Stomach smooth muscle (tissue), 2 donors: ENCODE data around the gene USP20.
"Not testable (repeated sequence)": the region's sequence is repeated elsewhere in the genome, so short reads cannot be mapped to it uniquely, and the experiment has no call there.

Experiments used
- H3K27ac ChIP-seq: one replicate; pipeline ENCODE4 v1.7.0; 2013; ENCODE audit warnings: mild to moderate bottlenecking, low read length, inconsistent platforms
- H3K27me3 ChIP-seq, 2 donors: one replicate each; pipeline ENCODE4 v1.7.0; 2013; ENCODE audit warnings: low read length in 2 of 2; ENCODE audit not compliant: insufficient read depth in 2 of 2, control insufficient read depth in 1 of 2
- H3K36me3 ChIP-seq, 2 donors: one replicate each; pipeline ENCODE4 v1.7.0; 2013; ENCODE audit warnings: low read length in 2 of 2; ENCODE audit not compliant: control insufficient read depth in 2 of 2, insufficient read depth in 2 of 2
- H3K4me1 ChIP-seq: one replicate; pipeline ENCODE4 v1.7.0; 2013; ENCODE audit warnings: low read length; ENCODE audit not compliant: control insufficient read depth, insufficient read depth
- H3K4me3 ChIP-seq, 2 donors: one replicate each; pipeline ENCODE4 v1.7.0; 2013; ENCODE audit warnings: low read length in 2 of 2
- H3K9ac ChIP-seq, 2 donors: one replicate each; pipeline ENCODE4 v1.7.0; 2013; ENCODE audit warnings: low read length in 2 of 2, mild to moderate bottlenecking in 1 of 2
- H3K9me3 ChIP-seq, 2 donors: one replicate each; pipeline ENCODE4 v1.7.0; 2013; ENCODE audit warnings: low read length in 2 of 2; ENCODE audit not compliant: control insufficient read depth in 2 of 2
- donor health status: healthy.
- donor health status: Pancreatic carcinoma.

USP20 gene

DNA sequence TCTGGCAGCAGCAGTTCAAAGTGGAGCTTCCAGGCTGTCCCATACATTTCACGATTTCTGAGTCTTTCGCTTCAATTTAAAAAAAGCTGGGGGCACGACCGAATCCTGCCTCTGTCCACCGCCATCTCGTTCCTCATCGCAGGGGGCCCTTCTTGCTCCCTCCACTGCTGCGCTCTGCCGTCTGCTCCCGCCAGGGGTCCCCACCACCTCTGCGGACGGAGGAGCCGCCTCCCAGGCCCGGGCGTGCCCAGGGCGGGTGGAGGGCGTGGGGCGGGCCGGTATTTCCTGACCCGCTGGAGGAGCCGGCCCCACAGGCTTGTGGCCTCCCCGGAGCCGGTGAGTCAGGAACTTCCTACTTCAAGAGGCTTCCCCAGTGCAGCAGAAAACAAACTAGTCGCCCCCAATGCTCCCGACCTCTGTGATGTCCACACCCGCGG lies 50.4 kb downstream of the USP20 start:
- peak overlapping the region; percentile 62 for H3K27ac ChIP-seq
- H3K4me1 ChIP-seq: peaks cover 54% of the 10 kb centered on the region
- peak overlapping the region; percentile 36 to 70 for H3K4me3 ChIP-seq

DNA sequence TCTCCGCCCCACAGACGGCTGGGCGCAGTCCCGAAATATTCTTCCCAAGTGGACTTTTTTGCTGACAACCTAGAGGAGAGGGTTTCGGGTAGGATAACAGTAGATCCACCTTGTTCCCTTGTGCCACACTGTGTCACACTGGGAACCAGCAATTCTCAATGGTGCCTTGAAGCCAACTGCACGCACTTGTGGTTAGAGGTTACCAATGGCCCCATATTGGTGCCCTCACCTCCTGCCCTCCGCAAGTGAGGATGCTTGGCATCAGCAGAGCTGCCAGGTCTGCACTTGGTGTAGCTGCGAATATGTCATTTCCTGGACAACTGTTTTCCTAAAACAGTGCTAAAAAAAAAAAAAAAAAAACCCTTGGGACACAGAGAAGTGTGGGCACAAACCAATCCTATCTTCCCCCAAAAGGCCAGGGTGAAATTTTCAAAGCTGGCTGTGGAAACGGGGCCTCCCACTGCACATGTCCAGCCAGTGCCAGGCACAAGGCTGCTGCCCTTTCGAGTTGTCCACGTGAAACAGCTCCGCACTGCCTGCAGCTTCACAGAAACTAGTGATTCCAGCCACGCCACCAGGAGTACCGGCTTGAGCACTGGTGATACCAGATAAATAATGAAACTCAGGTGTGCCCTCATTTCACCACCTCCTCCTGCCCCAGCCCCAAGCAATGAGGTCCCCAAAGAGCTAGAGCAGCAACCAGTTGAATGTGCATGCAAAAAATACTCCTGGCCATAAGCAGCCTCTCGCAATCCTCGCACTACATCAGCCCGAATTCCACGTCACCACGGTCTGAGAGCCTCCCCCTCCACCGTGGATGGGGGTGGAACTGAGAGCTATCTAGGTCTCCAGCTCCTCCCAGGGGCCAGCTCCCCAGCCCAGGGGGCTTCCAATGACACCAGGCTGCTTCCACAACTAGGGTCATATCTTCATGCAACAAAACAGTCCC lies 51.2 kb downstream of the USP20 start:
- peaks cover 24% of the 10 kb centered on the region in 2 donors for H3K36me3 ChIP-seq
- H3K9ac ChIP-seq: no peak overlapping the region
- H3K27ac ChIP-seq: peak overlapping the region; percentile 62
- no peaks in the 10 kb centered on the region for H3K27me3 ChIP-seq
- H3K4me1 ChIP-seq: peaks cover 46% of the 10 kb centered on the region
- H3K4me3 ChIP-seq: no peak overlapping the region
- no peaks in the 10 kb centered on the region for H3K9me3 ChIP-seq

More for the DNA sequence above, 50.4 kb downstream of the USP20 start:
- H3K27me3 ChIP-seq: no peaks in the 10 kb centered on the region
- H3K36me3 ChIP-seq: peaks cover 24 to 29% of the 10 kb centered on the region in 2 donors
- H3K9ac ChIP-seq: peak overlapping the region; percentile 11 to 51
- H3K9me3 ChIP-seq: no peaks in the 10 kb centered on the region

DNA sequence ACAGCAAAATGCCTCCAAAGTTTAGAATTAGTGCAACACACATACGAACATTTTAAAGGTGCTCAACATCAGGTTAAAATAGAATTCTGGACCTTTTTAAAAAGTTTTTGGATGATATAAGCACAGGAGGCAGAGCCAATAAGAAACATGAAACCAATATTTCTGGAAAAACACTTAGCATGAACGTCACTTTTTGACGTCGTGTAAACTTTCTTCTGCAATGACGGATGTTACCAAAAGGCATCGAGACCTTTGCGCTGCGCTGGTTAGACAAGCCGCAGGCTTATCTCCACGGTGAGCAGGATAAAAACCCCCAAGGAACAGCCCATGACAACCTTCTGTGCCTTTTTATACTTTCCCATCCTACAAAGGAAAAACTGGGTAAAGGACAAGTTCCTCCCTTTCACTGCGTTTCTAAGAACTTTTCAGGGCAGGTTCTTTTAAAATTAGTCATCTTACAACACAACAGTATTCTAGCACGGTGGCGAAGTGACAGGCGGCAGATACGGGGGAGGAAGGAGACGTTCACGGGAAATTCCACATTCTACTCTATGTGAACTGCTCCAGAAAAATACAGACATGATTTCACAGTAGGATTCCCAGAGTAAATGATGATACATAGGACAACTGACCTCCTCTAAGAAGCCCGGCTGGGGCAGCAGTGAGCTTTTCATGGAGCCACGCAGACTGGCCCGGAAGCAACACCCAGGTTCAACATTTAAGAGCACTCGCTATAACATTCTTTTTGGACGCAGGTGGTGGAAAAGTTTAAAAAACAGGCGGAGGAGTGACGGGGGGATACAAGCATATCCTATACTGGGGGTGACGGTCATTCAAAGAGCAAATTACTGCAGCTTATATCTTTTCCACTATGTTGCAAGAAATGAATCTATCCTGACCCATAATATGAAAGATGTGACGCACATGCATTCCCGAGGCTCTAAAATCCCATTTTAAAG lies 52.4 kb downstream of the USP20 start:
- peak overlapping the region; percentile 62 for H3K27ac ChIP-seq
- H3K9me3 ChIP-seq: no peaks in the 10 kb centered on the region
- H3K27me3 ChIP-seq: no peaks in the 10 kb centered on the region
- H3K4me3 ChIP-seq: peak overlapping the region in 1 of 2 donors; percentile 1
- peaks cover 40% of the 10 kb centered on the region for H3K4me1 ChIP-seq
- H3K9ac ChIP-seq: no peak overlapping the region
- peaks cover 15 to 16% of the 10 kb centered on the region in 2 donors for H3K36me3 ChIP-seq

DNA sequence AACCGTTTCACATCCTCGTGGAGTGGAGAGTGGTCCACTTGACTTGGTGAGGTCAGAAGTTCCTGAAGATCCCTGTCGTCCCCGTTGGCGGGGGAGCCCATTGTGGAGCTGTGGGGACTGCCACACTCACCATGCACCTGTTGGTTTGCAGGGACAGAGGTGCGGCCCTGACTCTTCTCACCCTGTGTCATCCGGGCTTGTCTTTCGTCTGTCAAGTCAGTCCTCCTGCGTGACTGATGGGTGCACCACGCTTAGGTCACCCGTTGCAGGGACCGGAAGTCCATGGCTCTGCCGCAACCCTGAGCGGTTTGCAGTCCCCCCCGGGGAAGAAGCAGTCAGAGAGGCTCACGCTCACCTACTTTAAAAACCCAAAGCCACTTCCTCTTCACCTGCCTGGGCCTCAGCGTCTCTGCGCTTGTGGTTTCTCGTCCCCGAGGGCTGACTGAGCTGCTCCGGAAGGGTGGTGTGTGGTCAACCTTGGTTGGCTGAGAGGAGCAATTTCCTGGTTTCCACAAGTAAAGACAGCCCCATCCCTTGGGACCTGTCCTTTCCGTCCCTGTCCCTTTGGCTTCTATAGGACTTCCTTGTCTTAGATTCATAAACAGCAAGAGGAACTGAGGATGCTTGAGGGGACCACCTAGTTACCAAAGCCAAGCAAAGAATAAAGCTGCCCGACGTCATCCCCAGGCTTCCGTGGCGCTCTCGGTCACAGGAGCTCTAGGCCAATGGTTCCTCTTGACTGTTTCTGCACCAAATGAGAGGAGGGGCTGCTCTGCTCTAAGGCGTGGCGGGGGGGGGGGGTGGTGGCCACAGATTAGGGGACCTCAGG lies 53.2 kb downstream of the USP20 start:
- Histone ChIP-seq H3K9ac (no peak overlapping the region), H3K4me1 (peaks cover 40% of the 10 kb centered on the region), H3K27ac (peak overlapping the region; percentile 62), H3K36me3 (peaks cover 15% of the 10 kb centered on the region in 2 donors), H3K4me3 (peak overlapping the region in 1 of 2 donors; percentile 1), H3K27me3 (no peaks in the 10 kb centered on the region), H3K9me3 (no peaks in the 10 kb centered on the region)

DNA sequence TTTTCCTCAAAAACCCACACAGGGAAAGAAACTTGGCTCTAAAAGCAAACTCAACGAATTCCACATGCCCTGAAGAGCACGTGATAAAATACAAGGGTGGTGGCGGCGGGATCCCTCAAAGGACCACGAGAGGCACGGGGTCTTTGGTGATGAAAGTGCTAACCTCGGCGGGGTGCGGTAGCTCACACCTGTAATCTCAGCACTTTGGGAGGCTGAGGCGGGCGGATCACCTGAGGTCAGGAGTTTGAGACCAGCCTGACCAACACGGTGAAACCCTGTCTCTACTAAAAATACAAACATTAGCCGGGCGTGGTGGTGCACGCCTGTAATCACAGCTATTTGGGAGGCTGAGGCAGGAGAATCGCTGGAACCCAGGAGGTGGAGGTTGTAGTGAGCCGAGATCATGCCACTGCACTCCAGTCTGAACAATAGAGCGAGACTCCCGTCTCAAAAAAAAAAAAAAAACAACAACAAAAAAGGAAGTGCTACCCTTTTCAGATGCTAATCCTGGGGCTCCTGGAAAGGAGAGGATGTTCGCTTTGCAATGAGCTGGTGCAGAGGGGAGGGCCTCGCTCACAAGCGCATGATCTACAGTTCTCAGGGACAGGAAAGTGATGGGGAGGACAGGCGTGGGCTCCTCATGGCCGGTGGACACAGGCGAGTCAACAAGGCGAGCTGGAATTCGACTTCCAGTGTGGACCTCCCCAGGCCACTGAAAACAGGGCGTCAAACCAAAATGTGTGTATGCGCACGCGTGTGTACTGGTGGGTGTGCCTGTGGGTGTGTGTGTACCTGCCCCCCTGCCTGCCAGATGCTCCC lies 54.1 kb downstream of the USP20 start:
- no peak overlapping the region for H3K27ac ChIP-seq
- H3K4me3 ChIP-seq: no peak overlapping the region
- H3K27me3 ChIP-seq: no peaks in the 10 kb centered on the region
- H3K9me3 ChIP-seq: no peaks in the 10 kb centered on the region
- H3K4me1 ChIP-seq: peaks cover 33% of the 10 kb centered on the region
- H3K9ac ChIP-seq: no peak overlapping the region
- peaks cover 15 to 19% of the 10 kb centered on the region in 2 donors for H3K36me3 ChIP-seq

DNA sequence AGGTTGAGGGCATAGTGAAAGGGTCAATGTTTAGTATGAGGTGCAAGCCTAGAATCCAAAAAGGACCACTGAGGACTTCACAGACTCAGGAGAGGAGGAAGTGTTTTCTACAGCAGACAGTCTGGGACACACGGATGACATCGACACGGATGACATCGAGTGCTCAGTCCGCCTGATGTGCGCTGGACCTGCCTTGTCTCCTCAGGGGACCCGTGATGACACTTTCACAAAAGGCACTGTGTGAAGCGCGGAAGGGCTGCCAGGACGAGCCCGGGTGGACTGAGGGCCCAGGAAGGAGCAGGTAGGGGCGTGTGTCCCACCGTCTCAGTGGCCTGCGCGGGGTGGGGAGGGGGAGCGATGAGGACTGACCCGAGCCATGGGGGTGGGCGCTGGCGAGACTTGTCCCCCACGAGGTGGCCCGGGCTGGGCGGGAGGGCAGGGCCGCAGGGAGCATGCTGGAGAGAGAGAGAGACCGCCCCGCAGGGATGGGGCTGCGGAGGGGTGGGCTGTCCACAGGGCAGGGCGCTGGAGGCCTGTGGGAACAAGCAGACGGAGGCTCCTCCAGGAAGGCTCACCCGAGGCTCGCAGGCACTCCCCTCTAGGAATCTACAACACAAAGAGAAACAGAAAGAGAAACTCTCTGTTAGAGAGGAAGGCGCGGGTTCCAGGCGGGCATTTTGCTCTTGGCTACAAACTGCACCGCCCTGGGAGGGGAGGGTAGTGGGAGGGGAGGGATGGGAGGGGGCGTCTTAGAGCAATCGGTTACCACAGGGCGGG lies 54.9 kb downstream of the USP20 start:
- H3K27me3 ChIP-seq: no peaks in the 10 kb centered on the region
- H3K27ac ChIP-seq: no peak overlapping the region
- peaks cover 15 to 25% of the 10 kb centered on the region in 2 donors for H3K36me3 ChIP-seq
- H3K9me3 ChIP-seq: no peaks in the 10 kb centered on the region
- H3K9ac ChIP-seq: no peak overlapping the region
- no peak overlapping the region for H3K4me3 ChIP-seq
- peaks cover 25% of the 10 kb centered on the region for H3K4me1 ChIP-seq

DNA sequence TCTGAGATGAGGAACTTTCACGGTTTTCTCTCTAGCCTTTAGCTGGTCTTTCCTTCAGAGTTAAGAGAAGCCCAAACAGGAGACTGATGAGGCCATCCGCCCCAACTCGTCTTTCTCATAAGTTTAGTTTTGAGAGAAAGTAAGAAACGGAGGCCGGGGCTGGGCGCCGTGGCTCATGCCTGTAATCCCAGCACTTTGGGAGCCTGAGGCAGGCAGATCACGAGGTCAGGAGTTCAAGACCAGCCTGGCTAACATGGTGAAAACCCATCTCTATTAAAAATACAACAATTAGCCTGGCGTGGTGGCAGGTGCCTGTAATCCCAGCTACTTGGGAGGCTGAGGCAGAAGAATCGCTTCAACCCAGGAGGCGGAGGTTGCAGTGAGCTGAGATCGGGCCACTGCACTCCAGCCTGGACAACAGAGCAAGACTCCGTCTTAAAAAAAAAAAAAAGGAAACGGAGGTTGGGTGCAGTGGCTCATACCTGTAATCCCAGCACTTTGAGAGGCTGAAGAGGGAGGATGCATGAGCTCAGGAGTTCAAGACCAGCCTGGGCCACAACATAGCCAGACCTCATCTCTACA lies 55.6 kb downstream of the USP20 start:
- H3K4me3 ChIP-seq, H3K27ac ChIP-seq, H3K9me3 ChIP-seq, H3K9ac ChIP-seq, H3K27me3 ChIP-seq: not testable (repeated sequence)
- H3K36me3 ChIP-seq: peaks cover 16 to 31% of the 10 kb centered on the region in 2 donors
- peaks cover 19% of the 10 kb centered on the region for H3K4me1 ChIP-seq

DNA sequence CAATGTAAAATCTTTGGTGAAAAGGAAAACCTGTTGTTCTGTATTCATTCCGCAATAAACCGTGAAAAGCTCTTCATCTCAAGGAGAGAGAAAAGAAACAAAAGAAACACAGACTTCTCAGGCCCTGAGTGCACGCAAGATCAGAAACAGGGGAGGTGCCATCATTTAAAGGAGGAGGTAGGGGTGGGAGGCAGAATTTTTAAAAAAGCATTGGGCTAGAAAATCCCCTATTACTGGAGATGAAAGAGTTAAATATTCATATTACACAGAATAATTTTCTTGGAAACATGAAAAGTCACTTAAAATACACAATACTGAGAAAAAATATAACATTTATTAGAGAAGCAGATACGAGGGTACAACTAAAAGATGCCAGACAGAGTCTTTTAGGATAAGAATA lies 56.3 kb downstream of the USP20 start:
- Histone ChIP-seq H3K4me1 (peaks cover 12% of the 10 kb centered on the region), H3K36me3 (peaks cover 22 to 36% of the 10 kb centered on the region in 2 donors), H3K9me3 (no peaks in the 10 kb centered on the region), H3K27ac (peak overlapping the region; percentile 53), H3K9ac (peak overlapping the region; percentile 22 to 42), H3K27me3 (no peaks in the 10 kb centered on the region), H3K4me3 (no peak overlapping the region)
